HG02938 (cell line): ENCODE results near the gene AFAP1.
"Not testable (repeated sequence)": the region's sequence is repeated elsewhere in the genome, so short reads cannot be mapped to it uniquely, and the experiment has no call there.

Experiments used
- ATAC-seq: cut with Tn5 transposase; IDR thresholded peaks from one replicate; pipeline ENCODE4 v1.9.1; 2021; ENCODE audit warnings: mild to moderate bottlenecking, moderate library complexity; ENCODE audit not compliant: unreplicated experiment

AFAP1 gene

DNA sequence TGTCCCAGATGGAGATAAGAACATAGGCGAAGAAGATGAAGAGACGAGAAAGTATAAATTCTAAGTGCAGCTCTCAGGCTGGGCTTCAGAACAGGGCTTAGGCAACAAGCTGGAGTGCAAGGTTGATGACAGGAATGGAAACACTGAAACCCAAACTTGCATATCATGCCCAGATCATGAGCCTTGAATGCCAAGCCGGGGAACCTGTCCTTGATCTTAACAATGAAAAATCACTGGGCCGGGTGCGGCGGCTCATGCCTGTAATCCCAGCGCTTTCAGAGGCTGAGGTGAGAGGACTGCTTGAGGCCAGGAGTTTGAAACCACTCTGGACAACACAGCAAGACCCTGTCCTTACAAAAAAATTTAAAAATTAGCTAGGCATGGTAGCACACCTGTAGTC, 17.2 kb downstream of the AFAP1 start:
- ATAC-seq = no peak

DNA sequence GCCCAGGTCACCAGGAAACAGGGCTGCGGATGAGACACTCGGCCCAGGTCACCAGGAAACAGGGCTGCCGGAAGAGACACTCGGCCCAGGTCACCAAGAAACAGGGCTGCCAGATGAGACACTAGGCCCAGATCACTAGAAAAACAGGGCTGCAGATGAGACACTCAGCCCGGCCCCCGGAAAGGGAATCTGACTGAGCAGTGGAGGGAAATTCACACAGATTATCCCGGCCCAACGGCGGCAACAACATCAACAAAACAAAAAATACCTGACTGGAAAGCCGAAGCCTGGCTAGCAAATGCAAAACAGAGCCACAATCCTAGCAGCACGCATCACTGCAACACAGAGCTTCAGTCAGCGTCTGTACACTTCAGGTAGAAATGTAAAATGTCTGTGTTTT, 20.7 kb downstream of the AFAP1 start:
- no peak for ATAC-seq

DNA sequence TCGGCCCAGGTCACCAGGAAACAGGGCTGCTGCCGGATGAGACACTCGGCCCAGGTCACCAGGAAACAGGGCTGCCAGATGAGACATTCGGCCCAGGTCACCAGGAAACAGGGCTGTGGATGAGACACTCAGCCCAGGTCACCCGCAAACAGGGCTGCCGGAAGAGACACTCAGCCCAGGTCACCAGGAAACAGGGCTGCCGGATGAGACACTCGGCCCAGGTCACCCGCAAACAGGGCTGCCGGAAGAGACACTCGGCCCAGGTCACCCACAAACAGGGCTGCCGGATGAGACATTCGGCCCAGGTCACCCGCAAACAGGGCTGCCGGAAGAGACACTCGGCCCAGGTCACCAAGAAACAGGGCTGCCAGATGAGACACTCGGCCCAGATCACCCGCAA, 21.5 kb downstream of the AFAP1 start:
- not testable (repeated sequence) for ATAC-seq

DNA sequence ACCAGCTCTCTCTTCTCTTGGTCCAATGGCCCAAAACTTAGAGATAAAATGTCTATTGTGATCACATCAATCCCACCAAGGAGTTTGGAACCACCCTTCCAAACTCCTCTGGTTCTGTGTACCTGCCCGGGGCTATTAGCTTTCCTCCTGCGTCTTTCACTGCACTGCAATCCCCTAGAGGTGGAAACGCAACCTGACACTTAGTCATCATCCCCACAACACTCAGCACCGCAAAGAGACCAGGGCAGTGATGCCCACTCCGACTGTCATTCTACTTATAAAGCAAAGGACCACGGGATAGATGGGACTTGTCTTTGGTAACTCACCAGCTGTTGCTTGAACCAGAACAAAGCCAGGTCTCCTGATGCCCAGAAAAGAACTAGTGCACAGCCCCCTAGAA, 22.0 kb downstream of the AFAP1 start:
- ATAC-seq = no peak

DNA sequence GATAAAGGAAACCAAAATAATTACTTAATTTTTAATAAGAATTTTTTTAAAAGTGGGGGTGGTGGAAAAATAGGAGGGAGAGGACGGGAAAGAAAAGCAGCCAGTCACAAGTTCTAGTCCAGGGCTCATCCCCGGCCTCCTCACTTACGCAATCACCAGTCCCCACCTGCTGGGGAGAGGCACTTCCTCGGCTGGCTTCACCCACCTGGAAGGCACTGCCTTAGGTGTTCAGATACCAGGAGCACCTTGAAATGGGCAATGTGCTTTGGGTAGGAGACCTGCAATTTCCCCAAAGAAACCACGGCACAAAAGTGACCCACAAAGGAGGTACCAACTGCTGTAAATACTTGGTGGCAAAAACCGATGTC, 23.8 kb downstream of the AFAP1 start:
- ATAC-seq = no peak

DNA sequence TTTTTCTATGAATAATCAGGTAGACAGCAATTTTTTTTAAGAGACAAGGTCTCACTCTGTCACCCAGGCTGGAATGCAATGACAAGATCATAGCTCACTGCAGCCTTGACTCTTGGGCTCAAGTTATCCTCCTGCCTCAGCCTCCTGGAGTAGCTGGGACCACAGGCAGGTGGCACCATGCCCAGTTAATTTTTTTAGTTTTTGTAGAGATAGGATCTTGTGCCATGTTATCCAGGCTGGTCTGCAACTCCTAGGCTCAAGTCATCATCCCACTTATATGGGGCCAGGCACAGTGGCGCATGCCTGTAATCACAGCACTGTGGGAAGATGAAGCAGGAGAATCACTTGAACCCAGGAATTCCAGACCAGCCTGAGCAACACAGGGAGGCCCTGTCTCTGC, 26.8 kb downstream of the AFAP1 start:
- ATAC-seq = no peak

DNA sequence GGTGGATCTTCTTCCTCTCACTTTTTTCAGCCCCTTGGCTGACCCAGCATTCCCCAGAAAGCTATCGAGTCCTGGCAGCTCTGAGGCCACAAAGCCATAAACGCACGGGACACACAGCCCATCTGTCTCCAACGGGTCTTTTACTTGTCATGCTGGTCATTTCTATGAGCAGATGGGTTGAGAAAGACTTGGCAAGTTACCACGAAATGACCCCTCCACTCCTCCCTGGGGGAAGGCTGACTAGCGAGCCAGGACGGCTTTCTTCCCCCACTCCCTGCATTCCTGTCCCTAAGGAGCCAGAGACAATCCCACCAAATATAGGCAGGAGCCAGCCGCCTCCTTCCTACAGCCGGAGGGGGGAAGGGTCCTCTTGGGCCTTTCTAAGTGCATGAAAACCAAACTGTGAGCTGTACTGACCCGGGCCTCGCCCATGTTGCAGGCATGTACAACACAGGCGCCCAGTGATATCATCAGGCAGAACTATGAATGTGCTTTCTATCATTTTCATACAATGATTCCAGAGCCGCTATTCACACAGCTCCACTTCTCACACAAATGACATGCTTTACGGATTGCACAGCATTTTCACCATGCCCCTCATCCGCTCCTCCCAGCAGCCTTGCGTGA, 28.6 kb downstream of the AFAP1 start:
- ATAC-seq = no peak

DNA sequence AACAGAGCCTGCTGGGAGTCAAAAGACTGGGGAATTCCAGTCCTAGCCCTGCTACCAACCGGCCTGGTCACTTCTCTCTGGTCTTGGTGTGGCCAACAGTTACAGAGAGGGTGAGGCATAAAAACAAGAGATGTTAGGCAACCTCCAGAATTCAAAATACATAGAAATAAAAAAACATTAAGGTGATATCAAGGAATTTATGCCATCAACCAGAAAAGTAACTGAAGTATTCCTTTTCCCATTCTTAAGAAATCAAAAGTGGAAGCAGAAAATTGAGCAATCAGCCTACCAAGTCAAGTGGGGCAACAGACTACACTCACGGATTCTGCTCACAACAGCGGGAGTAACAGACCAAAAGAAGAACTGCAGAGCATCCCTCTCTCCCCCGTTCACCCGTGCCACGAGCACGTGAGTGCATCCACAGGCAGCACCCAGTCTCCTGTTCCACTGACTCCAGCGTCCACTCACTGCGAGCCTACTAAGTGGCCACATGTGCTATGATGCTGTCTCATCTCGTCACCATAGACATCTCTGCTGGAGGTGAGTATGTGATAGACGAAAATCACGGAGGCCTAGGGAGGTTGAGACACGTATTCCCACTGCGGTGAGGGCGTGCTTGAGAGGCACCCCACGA, 29.3 kb downstream of the AFAP1 start:
- no peak for ATAC-seq

DNA sequence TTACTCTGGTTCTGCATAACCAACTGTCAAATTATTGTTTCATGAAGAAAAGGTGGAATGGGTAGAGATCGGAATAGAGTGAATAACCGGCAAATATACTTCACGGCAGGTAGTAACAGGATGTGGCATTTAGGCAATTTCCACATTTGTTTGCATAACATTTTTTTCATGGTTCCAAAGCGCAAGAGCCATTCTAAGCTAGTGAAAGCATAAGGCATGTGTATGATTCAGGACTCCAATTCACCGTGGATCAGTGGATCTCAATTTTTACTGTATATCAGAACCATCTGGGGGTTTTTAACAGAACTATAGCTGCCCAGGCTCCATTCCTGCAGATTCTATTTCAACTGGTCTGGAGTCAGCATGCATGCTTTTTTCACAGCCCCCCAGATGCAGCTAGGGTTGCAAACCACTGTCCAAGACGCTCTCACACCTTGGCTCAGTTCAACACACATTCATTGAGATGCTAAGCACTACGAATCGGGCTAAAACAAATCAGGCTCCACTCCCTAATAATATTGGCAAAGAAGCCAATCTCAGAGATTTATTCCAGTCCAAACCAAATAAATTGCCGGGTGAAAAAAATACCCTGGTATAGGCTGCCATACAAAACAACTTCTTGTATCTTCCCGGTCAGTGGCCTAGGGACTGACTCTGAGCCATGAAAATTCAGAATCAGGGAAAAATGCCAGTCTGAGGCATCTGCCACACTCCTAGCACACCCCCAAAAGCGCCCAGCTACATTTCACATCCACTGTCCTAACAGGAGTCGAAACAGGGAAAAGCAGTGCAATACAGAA, 30.0 kb downstream of the AFAP1 start:
- ATAC-seq = no peak

DNA sequence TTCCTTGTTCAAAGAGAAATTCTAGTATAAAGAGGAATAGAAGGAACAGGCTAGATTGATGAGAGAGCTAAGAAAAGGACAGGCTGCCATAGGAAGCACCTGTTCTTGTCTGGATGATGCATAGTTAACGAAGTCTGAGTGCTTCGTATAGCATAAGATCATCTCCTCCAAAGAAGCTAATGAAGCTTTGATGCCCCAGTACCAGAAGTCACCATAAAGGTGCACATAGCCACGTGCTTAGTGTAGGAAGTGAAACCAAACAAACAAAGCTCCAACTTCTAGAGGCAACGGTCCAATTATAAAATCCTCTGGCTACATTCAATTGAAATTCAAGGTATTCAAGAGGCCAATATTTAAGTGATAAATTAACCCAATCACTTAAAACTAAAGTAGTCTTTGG, 31.0 kb downstream of the AFAP1 start:
- no peak for ATAC-seq

DNA sequence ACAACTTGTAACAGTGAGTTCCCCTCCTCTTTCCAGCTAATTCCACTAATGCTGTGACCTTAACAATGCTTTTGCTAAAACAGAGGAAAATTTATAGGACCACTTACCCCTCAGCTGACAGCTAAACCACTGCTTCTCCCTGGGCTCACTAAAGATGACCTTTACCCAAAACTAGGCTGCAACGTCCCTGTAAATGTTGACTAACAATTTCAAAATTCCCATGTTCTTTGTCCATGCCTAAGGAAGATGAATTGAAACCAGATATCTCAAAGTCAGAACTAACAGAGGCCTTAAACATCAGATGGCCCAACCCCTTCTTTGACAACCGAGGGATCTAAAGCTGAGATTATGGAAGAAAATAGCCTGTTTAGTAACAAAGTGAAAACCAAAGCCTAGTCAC, 32.5 kb downstream of the AFAP1 start:
- no peak for ATAC-seq

DNA sequence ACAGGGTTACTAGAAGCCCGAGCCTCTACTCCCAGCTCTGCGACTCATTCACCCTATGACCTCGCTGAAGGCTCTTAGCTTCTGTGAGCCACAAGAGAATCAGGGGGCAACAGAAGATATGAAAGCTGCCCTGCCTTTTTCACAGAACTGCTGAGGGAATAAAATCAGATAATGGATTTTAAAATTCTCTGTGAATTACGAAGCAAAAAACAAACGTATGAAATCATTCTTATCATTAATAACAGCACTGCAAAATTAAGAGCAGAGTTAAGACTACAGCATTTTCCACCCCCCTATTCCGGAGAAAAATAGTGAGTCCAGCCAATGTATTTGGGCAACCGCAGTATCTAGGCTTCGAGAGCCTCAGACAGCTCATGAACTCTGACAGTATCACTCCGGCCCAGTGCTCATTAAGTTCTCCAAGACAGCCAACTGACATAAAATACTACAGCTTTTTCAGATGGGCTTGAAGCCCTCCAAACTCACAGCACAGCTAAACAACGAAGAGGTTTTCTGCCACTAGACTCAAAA, 33.4 kb downstream of the AFAP1 start:
- no peak for ATAC-seq

DNA sequence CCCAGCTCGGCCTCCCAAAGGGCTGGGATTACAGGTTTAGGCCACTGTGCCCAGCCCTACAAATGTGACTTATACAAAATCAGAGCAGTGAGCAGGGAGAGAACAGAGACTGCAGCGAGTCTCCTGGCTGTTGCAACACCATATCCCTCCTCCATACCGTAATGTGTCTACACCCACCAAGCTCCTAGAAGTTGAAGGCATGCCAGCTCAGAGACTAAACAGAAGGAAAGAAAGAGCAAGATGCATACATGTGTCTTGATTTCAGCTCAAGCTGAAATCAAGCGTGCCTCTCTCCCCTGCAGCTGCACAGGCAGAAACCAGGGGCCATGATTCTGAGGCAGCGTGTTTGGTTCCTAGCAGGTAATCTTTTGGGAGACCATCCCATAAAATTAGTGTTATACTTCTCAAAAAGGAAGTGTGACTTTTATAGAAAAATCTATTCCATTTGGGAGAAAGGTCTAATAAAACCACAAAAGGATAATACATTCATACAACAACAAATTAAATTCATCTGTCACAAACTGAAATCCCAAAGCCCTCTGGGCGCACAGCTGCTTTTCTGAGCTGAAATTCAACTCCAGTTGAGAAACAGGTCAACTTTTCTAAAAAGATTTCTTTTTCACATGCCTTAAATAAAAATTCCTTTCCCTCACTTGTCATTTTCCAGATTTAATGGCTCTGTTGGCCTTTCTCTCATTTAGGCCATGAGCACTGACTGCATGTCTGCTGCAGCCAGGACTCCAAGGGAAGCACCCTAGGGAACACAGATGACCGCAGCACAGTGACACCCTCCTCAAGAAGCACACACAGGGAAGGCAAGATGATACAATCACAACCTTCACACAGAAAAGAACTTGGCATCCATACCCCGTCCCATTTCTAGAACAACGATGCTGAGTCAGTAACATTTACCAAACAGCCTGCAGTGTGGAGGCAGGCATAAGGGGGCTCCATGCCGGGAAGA, 34.4 kb downstream of the AFAP1 start:
- no peak for ATAC-seq

DNA sequence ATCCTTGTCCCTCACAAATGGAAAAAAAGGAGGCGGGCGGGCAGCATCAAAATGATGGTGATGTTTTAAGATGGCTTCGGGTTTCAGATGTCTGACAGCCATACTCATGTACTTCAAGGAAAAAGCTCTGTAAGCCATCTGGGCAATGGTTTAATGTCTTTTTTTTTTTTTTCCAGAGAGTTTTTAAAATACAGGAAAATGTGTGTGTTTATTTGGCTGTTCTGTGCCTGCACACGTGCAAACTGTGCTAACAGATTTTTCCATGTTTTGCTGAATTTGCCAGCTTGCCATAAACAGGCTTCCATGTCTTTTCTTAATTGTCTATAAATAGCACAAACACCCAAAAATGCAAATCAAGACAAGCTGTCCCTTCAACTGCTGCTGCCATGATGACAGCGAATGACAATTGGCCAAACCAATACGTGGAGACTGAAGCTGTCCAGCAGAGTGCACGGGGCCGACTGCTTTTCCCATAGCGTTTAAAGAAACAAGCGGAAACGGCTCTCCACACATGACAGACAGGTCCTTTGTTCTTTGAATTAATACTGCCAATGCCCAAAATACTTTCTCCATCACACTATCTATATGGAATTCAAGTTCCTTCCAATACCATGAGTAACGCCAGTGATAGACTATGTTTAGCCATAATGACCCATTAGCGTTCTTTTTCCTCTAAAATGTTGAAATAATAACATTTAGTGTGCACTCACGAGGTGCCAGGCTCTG, 35.7 kb downstream of the AFAP1 start:
- no peak for ATAC-seq

DNA sequence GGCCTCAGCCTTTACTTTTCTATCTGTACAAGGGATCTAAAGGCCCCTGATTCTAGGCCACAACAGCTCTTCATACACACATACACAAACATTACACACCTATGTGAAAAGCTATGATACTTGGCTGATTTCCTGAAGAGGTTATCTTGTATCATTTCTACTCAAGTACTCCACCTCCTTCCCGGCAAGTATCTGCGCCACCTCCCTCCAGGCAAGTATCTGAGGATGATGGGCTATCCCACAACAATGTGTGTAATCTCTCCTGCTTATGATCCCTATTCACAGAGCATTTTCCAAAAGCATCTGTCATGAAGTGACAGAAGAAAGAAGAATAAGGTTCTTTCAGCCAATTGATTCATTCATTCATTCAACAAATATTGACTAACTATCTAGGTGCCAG, 36.8 kb downstream of the AFAP1 start:
- ATAC-seq = no peak

DNA sequence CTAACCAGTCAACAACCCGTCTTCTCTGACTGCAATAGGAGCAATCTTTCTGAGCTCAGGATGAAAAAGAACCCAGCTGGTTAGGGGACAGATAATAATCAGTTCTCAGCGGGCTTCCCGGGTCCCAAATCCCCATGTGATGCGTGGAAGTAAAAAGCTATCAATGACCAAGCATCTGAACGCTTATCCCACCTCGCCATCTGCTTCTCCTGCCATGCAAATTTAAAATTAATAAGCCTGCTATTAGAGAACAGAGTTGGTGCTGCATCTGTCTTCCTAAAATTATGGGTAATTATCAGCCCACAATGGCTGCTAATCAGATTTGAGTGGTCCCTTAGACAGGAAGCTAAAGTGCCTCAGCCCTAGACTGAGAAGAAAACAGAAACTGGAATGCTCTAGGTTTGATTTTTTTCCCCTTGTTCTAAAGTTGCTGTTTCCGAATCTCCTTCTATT, 37.5 kb downstream of the AFAP1 start:
- ATAC-seq = no peak

DNA sequence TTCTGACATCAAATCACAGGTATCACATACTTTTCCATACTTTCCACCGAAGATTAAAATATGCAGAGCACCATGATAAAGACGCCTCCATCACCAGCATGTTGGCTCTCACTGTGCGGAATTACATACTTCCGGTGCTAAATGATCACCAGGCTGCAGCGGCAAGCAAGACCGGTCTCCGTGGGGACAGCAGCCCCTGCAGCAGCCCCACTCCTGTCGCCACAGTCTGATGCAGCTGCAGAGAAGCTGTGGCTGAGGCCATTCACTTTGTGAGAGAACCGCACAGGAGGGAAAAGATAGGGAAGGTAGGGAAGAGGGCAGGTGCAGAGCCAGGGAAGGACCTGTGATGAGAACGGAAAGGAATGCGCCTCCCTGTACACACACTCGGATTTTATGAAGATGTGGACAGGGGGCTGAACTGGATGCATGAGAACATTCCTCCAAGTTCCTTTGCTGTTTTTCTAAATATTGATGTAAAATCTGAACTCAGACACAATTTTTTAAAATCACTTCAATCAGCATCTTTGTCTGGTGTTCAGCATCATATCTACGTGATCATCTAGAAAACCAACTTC, 38.3 kb downstream of the AFAP1 start:
- no peak for ATAC-seq

DNA sequence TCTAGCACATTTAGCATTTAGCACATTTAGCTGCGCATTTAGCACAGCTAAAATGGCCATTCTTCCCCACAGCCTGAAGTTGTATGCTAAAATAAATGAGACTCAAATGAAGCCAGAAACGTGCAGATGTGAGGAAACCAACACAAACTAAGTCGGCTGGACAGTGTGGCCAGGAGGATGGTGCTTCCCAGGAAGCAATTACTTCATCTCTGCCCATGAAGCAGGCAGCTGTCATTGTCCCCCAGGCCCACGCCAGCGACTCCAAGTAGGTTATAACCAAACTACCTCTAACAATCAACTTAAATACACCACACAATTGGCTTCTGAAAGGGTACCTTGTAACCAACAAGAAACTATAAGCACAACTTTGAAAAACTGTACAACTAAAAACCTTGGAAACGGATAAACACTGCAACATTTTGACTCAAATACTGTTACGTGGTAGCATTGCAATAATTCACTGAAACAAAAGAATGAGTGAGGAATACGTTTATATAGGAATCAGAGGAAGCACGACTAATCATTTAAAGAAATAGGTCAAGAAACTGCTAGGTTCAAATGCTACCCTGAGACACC, 39.2 kb downstream of the AFAP1 start:
- ATAC-seq = no peak

DNA sequence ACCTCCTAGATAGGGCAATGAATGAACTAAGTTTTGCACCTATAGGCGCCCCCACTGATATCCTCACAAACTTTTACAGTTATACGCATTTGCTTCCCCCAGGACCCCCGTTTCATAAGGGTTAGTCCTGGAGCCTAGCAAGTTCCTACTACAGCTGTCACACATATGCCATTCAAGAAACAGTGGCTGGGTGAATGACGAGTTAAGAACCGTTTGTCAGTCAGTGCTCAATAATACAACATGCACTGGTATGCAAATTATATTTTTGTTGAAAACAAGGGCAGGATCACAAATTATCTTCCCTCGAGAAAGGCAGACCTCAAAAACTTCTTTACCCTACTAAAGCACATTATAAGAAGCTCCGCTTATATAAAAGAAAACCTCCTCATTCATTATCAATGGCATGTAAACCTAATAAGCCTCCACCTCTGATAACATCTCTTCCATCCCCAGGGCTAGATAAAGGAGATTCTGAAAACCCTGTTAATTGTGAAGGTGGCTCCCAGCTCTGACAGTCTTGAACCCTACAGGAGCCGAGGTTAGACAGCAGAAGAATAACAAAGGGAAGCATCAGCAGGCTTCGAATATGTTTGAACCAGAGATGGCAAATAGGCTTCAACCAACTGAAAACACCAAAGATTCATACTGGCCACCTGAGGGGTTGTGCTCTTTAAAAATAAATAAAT, 40.3 kb downstream of the AFAP1 start:
- ATAC-seq = no peak
